Adrenal gland (tissue), 12 donors: ENCODE results near the gene CYBA. TPM values are rescaled to one million over a fixed set of nuclear protein-coding genes. Genes with fewer than 3 reads are reported as not detected.

Experiments
- DNase-seq, 7 donors: peaks; one replicate each; pipeline ENCODE4 v3.0.0-alpha.2; 2019 to 2020
- H3K27ac ChIP-seq, 5 donors: fragments of 200-600 bp; sonication (generic) in 4 of 5; 1 replicate in 3 of 5; 2 replicates in 2 of 5; pipeline versions ENCODE4 v1.5.1 to v1.8.0; 2016 to 2020; ENCODE audit warnings: mild to moderate bottlenecking in 1 of 5
- H3K27me3 ChIP-seq: fragments of 200-600 bp; 2 replicates; pipeline ENCODE4 v1.8.0; 2021
- H3K36me3 ChIP-seq, 2 donors: fragments of 200-600 bp; replicated peaks in 1 of 2; 1 replicate in 1 of 2; 2 replicates in 1 of 2; pipeline versions ENCODE4 v1.5.1 to v1.8.0; 2018 to 2022
- H3K4me1 ChIP-seq, 2 donors: fragments of 200-600 bp; replicated peaks in 1 of 2; 1 replicate in 1 of 2; 2 replicates in 1 of 2; pipeline versions ENCODE4 v1.5.1 to v1.8.0; 2018 to 2021
- H3K4me3 ChIP-seq, 4 donors: fragments of 200-600 bp; sonication (generic) in 3 of 4; one replicate each; pipeline ENCODE4 v1.5.1; 2016 to 2018
- H3K9me3 ChIP-seq, 3 donors: fragments of 200-600 bp; sonication (generic) in 1 of 3; replicated peaks in 1 of 3; 1 replicate in 2 of 3; 2 replicates in 1 of 3; pipeline versions ENCODE4 v1.5.1 to v1.8.0; 2016 to 2021
- CTCF ChIP-seq, 6 experiments: fragments of 450-650 bp in 4 of 6; fragments of 200-600 bp in 2 of 6; sonication (generic) in 1 of 6; IDR thresholded peaks; 1 replicate in 5 of 6; 2 replicates in 1 of 6; pipeline versions ENCODE4 v1.5.1 to v1.8.0; 2016 to 2021; ENCODE audit warnings: antibody characterized with exemption in 6 of 6, mild to moderate bottlenecking in 2 of 6, moderate library complexity in 1 of 6
- POLR2A ChIP-seq, 2 donors: fragments of 450-650 bp; IDR thresholded peaks; one replicate each; pipeline ENCODE4 v1.6.1; 2017; ENCODE audit warnings: antibody characterized with exemption in 2 of 2, mild to moderate bottlenecking in 2 of 2, moderate library complexity in 1 of 2
- WGBS, 4 donors: extraction: QIAGEN DNeasy Blood & Tissue Kit in 2 of 4; methylation state at CpG; one replicate each; pipeline versions ENCODE4 v1.1.5 to v1.1.7; 2013 to 2017; 5-methylcytosine and 5-hydroxymethylcytosine counted together
- intact Hi-C, 2 donors: fragments of 100-400 bp; cut with DNase I; formaldehyde crosslinking; loops; one replicate each; pipeline versions ENCODE4 v1.14.1 to v1.15.0; 2022 to 2023
- polyA plus RNA-seq, 3 donors: library from polyadenylated mRNA; stranded (reverse); fragments of 200-250 nt in 2 of 3; fragments of 350-450 nt in 1 of 3; fragmentation: Illumina TruSeq in 1 of 3; extraction: RNeasy Lipid Tissue Mini Kit (QIAGEN cat#74804) in 1 of 3; gene quantifications; one replicate each; pipeline ENCODE4 v1.2.3, GENCODE V29; 2013 to 2014
- total RNA-seq, 9 donors: library from RNA; depleted of rRNA in 4 of 9; stranded (reverse); fragments of >200 nt in 4 of 9; fragments of 120-200 nt in 1 of 9; fragmentation: NEBNext Ultra II Directional in 1 of 9; extraction: Animal tissue kit (Norgen Biotek cat#: 25700) in 1 of 9; gene quantifications; one replicate each; pipeline versions ENCODE4 v1.1.0 to v1.2.4, GENCODE V29; 2013 to 2023
- donor health status: healthy with polysubstance abuse.
- donor health status: Bipolar disorder and iron deficiency.
- donor health status: DM: yes; HTN: yes; CAD: no.
- donor health status: DM: no; HTN: no; CAD: no.
- donor health status: DM: no; HTN: no; CAD: no.
- donor health status: DM: yes; HTN: yes; CAD: no.

Gene CYBA
- total and polyA plus RNA-seq, 12 donors: 19.6 to 374 (median 155) TPM

- Histone ChIP-seq H3K27me3 (peaks cover 16% of the 10 kb centered on the region), H3K27ac (peak overlapping the region in 3 of 5 donors; percentile 51 to 83 (median 62)), H3K4me1 (peaks cover 13 to 25% of the 10 kb centered on the region in 2 donors), H3K4me3 (no peak overlapping the region), H3K9me3 (no peaks in the 10 kb centered on the region), H3K36me3 (no peaks in the 10 kb centered on the region)
- peak in 4 of 7 donors; percentile 59 to 78 (median 63) for DNase-seq
- intact Hi-C loops: no loop called here
- 31 to 40% (median 34%) methylated on average over 8 to 21 of the region's 21 CpGs for WGBS, 4 donors
- no peak for TF ChIP-seq CTCF (IDR thresholded peaks at IDR 0.05)
- no peak for TF ChIP-seq POLR2A (IDR thresholded peaks at IDR 0.05)
Measured at GRCh38 chr16:88681709-88682451, 31.0 kb upstream of the CYBA start.

GRCh38 chr16:88681084-88681680 is 30.3 kb upstream of the CYBA start:
- TF ChIP-seq CTCF (IDR thresholded peaks at IDR 0.05) (peak in 1 of 6 experiments; percentile 28), POLR2A (IDR thresholded peaks at IDR 0.05) (no peak)
- peaks cover 16% of the 10 kb centered on the region for H3K27me3 ChIP-seq
- WGBS, 4 donors: 27 to 36% (median 32%) methylated on average over 13 to 31 of the region's 31 CpGs
- H3K36me3 ChIP-seq: no peaks in the 10 kb centered on the region
- DNase-seq: peak in 1 of 7 donors; percentile 42
- no peak overlapping the region for H3K4me3 ChIP-seq
- H3K9me3 ChIP-seq: no peaks in the 10 kb centered on the region
- no peak overlapping the region for H3K27ac ChIP-seq
- H3K4me1 ChIP-seq: peaks cover 6 to 18% of the 10 kb centered on the region in 2 donors
- intact Hi-C loops: no loop called here

DNA sequence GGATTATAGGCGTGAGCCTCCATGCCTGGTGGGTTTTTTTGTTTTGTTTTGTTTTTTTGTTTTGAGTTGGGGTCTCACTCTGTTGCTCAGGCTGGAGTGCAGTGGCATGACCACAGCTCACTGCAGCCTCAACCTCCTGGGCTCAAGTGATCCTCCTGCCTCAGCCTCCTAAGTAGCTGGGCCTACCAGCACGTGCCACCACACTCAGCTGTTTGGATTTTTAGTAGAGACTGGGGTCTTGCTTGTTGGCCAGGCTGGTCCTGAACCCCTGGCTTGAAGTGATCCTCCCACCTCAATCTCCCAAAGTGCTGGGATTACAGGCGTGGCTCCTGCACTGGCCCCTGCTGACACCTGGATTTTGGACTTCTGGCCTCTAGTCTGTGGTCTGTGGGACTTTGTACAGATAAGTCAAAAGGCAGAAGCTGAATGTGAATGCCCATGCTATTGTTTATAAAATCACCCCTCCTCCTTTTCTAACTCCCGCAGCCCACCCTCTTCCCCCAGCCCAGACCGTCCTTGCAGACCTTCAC is 29.8 kb upstream of the CYBA start:
- H3K4me1 ChIP-seq: peaks cover under 1 to 13% of the 10 kb centered on the region in 2 donors
- DNase-seq: no peak
- H3K9me3 ChIP-seq: no peaks in the 10 kb centered on the region
- no peak overlapping the region for H3K4me3 ChIP-seq
- intact Hi-C loops: no loop called here
- H3K36me3 ChIP-seq: no peaks in the 10 kb centered on the region
- H3K27ac ChIP-seq: no peak overlapping the region
- TF ChIP-seq POLR2A (IDR thresholded peaks at IDR 0.05) (no peak), CTCF (IDR thresholded peaks at IDR 0.05) (no peak)
- WGBS, 4 donors: 71 to 77% (median 75%) methylated on average over 5 of the region's 5 CpGs
- peaks cover 16% of the 10 kb centered on the region for H3K27me3 ChIP-seq

DNA sequence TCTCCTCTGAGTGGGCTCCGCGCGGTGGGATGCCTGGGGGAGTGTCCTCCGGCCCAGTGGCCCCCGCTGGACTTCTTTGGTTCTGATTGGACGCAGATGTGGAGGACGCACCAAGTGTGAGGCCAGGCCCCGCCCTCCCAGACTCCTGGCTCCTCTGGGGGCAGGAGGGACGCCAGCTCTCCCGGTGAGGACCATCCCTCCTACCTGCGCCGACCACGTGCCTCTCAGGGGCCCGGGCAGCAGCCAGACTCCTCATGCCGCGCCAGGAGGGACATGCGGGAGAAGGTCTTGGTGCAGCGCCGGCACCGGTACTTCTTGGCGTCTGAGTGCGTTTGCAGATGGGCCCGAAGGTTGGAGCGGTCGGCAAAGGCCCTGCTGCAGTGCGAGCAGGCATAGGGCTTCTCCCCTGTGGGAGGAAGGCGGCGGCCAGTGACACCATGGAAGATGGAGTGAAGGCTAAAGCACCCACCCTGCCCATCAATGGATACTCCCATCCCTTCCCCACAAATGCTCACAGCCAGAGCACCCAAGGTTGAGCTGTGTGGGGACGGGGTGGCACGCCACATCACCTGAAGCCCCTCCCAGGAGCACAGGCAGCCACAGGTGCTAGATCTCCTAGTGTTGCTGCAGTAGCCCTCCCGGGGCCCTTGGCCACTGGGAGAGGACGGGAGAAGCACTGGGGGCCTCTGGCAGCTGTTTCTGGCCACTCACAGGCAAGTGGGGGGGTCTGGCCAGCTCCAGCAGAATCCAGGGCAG is 27.5 kb upstream of the CYBA start:
- no peak for DNase-seq
- H3K4me3 ChIP-seq: no peak overlapping the region
- H3K27ac ChIP-seq: no peak overlapping the region
- no peaks in the 10 kb centered on the region for H3K9me3 ChIP-seq
- WGBS, 4 donors: 28 to 58% (median 51%) methylated on average over 4 to 32 of the region's 32 CpGs
- H3K36me3 ChIP-seq: no peaks in the 10 kb centered on the region
- TF ChIP-seq POLR2A (IDR thresholded peaks at IDR 0.05) (no peak), CTCF (IDR thresholded peaks at IDR 0.05) (no peak)
- H3K4me1 ChIP-seq: peaks cover 0 to 4% of the 10 kb centered on the region in 2 donors
- peaks cover 16% of the 10 kb centered on the region for H3K27me3 ChIP-seq
- intact Hi-C loops: no loop called here
